Endothelial cell (in vitro differentiated cells): ENCODE data around the gene LLCFC1. TPM values are rescaled to one million over a fixed set of nuclear protein-coding genes. Genes with fewer than 3 reads are reported as not detected.

Experiments
- DNase-seq: peaks from one replicate; pipeline ENCODE4 v3.0.0; 2021; ENCODE audit warnings: low spot score
- H3K27ac Mint-ChIP-seq: one replicate; pipeline ENCODE4 v1.8.0; 2021; ENCODE audit warnings: mixed read lengths, inconsistent platforms; ENCODE audit not compliant: unreplicated experiment
- H3K27me3 Mint-ChIP-seq: one replicate; pipeline ENCODE4 v1.8.0; 2021; ENCODE audit warnings: mild to moderate bottlenecking, moderate library complexity, mixed read lengths, inconsistent platforms; ENCODE audit not compliant: unreplicated experiment
- H3K36me3 Mint-ChIP-seq: one replicate; pipeline ENCODE4 v1.8.0; 2021; ENCODE audit warnings: mild to moderate bottlenecking, low read depth, mixed read lengths, inconsistent platforms; ENCODE audit not compliant: unreplicated experiment
- H3K4me1 Mint-ChIP-seq: one replicate; pipeline ENCODE4 v1.8.0; 2021; ENCODE audit warnings: mild to moderate bottlenecking, mixed read lengths, inconsistent platforms; ENCODE audit not compliant: unreplicated experiment
- H3K4me3 Mint-ChIP-seq: one replicate; pipeline ENCODE4 v1.8.0; 2021; ENCODE audit warnings: mild to moderate bottlenecking, mixed read lengths, inconsistent platforms; ENCODE audit not compliant: unreplicated experiment
- H3K9me3 Mint-ChIP-seq: one replicate; pipeline ENCODE4 v1.8.0; 2021; ENCODE audit warnings: mixed read lengths, inconsistent platforms; ENCODE audit not compliant: unreplicated experiment
- total RNA-seq: library from RNA; stranded (reverse); fragmentation: NEBNext Ultra II Directional; extraction: Animal tissue kit (Norgen Biotek cat#: 25700); gene quantifications from one replicate; pipeline ENCODE4 v1.2.1, GENCODE V29; 2021; ENCODE audit not compliant: unreplicated experiment
- TF ChIP-seq, protein P1 (sequence below): fragments of 200-600 bp; sonication (generic); IDR thresholded peaks from one replicate; pipeline ENCODE4 v1.5.0; 2021; ENCODE audit warnings: antibody characterized with exemption; ENCODE audit not compliant: unreplicated experiment

LLCFC1 gene
- total RNA-seq, 1 donor from 2014 or later = not detected

- H3K9me3 Mint-ChIP-seq = no peaks in the 10 kb centered on the region
- H3K27ac Mint-ChIP-seq = no peak overlapping the region
- TF ChIP-seq, protein P1, sequence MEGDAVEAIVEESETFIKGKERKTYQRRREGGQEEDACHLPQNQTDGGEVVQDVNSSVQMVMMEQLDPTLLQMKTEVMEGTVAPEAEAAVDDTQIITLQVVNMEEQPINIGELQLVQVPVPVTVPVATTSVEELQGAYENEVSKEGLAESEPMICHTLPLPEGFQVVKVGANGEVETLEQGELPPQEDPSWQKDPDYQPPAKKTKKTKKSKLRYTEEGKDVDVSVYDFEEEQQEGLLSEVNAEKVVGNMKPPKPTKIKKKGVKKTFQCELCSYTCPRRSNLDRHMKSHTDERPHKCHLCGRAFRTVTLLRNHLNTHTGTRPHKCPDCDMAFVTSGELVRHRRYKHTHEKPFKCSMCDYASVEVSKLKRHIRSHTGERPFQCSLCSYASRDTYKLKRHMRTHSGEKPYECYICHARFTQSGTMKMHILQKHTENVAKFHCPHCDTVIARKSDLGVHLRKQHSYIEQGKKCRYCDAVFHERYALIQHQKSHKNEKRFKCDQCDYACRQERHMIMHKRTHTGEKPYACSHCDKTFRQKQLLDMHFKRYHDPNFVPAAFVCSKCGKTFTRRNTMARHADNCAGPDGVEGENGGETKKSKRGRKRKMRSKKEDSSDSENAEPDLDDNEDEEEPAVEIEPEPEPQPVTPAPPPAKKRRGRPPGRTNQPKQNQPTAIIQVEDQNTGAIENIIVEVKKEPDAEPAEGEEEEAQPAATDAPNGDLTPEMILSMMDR = no peak
- H3K36me3 Mint-ChIP-seq = peaks cover 6% of the 10 kb centered on the region
- H3K4me1 Mint-ChIP-seq = peaks cover 6% of the 10 kb centered on the region
- H3K4me3 Mint-ChIP-seq = no peak overlapping the region
- peaks cover 23% of the 10 kb centered on the region for H3K27me3 Mint-ChIP-seq
- no peak for DNase-seq
These were observed 44.9 kb upstream of the LLCFC1 start for GRCh38 chr7:142894112-142894984.

DNA sequence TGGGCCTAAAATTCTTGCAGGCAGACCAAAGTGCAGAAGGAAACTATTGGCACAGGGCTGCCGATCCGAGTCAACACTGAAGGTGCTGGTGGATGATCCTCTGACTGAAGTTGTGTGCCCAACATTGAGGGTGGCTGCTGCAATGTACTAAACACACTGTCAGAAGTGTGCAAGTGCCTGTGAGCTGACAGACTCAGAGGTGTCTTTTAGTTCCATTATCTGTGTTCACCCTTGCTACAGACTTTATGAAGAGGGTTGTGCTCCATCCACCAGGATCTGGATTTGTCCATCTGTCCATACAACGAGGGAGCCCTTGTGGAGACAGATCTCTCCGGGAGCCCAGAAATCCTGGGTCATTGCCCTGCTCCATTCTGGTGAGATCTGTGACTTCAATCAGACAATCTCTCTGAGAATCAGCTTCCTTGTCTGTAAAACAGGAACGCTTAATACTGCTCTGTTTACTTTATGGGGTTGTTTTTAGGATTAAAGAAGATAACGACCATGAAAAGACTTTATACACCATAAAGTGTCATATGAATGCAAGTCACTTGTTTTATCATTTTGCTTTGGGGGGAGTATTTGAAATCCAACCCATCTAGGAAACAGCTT lies 44.2 kb upstream of the LLCFC1 start:
- no peak overlapping the region for H3K27ac Mint-ChIP-seq
- H3K27me3 Mint-ChIP-seq = peaks cover 21% of the 10 kb centered on the region
- TF ChIP-seq, protein P1 = no peak
- H3K9me3 Mint-ChIP-seq = no peaks in the 10 kb centered on the region
- H3K4me3 Mint-ChIP-seq = no peak overlapping the region
- no peak for DNase-seq
- peaks cover 6% of the 10 kb centered on the region for H3K4me1 Mint-ChIP-seq
- H3K36me3 Mint-ChIP-seq = peaks cover 6% of the 10 kb centered on the region

- H3K4me3 Mint-ChIP-seq = no peak overlapping the region
- no peak for DNase-seq
- peaks cover 2% of the 10 kb centered on the region for H3K36me3 Mint-ChIP-seq
- TF ChIP-seq, protein P1 = no peak
- peaks cover 18% of the 10 kb centered on the region for H3K27me3 Mint-ChIP-seq
- peaks cover 6% of the 10 kb centered on the region for H3K4me1 Mint-ChIP-seq
- no peaks in the 10 kb centered on the region for H3K9me3 Mint-ChIP-seq
- H3K27ac Mint-ChIP-seq = no peak overlapping the region
These were observed 43.1 kb upstream of the LLCFC1 start for GRCh38 chr7:142896151-142896550.

- DNase-seq = no peak
- H3K4me3 Mint-ChIP-seq = no peak overlapping the region
- peaks cover 6% of the 10 kb centered on the region for H3K4me1 Mint-ChIP-seq
- H3K36me3 Mint-ChIP-seq = no peaks in the 10 kb centered on the region
- no peak overlapping the region for H3K27ac Mint-ChIP-seq
- peaks cover 18% of the 10 kb centered on the region for H3K27me3 Mint-ChIP-seq
- no peaks in the 10 kb centered on the region for H3K9me3 Mint-ChIP-seq
- TF ChIP-seq, protein P1 = no peak
These were observed 42.4 kb upstream of the LLCFC1 start for GRCh38 chr7:142896741-142897379.

GRCh38 chr7:142897691-142898090 lies 41.6 kb upstream of the LLCFC1 start:
- Mint-ChIP-seq H3K36me3 (no peaks in the 10 kb centered on the region), H3K4me1 (peaks cover 6% of the 10 kb centered on the region), H3K27me3 (peaks cover 13% of the 10 kb centered on the region), H3K9me3 (no peaks in the 10 kb centered on the region), H3K4me3 (no peak overlapping the region), H3K27ac (no peak overlapping the region)
- TF ChIP-seq, protein P1 = no peak
- no peak for DNase-seq
